Liver (tissue), 9 donors: ENCODE results near the gene LPAR2. TPM values are rescaled to one million over a fixed set of nuclear protein-coding genes. Genes with fewer than 3 reads are reported as not detected.

ENCODE experiments used
- DNase-seq: peaks from one replicate; pipeline ENCODE4 v3.0.0-alpha.2; 2017; ENCODE audit warnings: low spot score
- H3K27ac ChIP-seq, 2 donors: one replicate each; pipeline ENCODE4 v1.7.0; 2013; ENCODE audit warnings: inconsistent platforms in 2 of 2, low read length in 2 of 2, control low read depth in 1 of 2, low read depth in 1 of 2, mild to moderate bottlenecking in 1 of 2
- H3K27me3 ChIP-seq, 4 donors: one replicate each; pipeline versions ENCODE4 v1.6.1 to v1.7.0; 2013; ENCODE audit warnings: low read length in 3 of 4, inconsistent platforms in 1 of 4, mild to moderate bottlenecking in 1 of 4, moderate library complexity in 1 of 4; ENCODE audit not compliant: control insufficient read depth in 4 of 4, insufficient read depth in 4 of 4
- H3K36me3 ChIP-seq, 4 donors: one replicate each; pipeline versions ENCODE4 v1.6.1 to v1.7.0; 2013; ENCODE audit warnings: low read length in 3 of 4, mild to moderate bottlenecking in 3 of 4, low read depth in 1 of 4, moderate library complexity in 1 of 4; ENCODE audit not compliant: control insufficient read depth in 4 of 4, insufficient read depth in 3 of 4
- H3K4me1 ChIP-seq, 4 donors: one replicate each; pipeline versions ENCODE4 v1.6.1 to v1.7.0; 2013; ENCODE audit warnings: low read length in 3 of 4, mild to moderate bottlenecking in 3 of 4, moderate library complexity in 1 of 4; ENCODE audit not compliant: control insufficient read depth in 4 of 4, insufficient read depth in 4 of 4
- H3K4me3 ChIP-seq, 3 donors: one replicate each; pipeline versions ENCODE4 v1.6.1 to v1.7.0; 2013; ENCODE audit warnings: low read length in 3 of 3, control low read depth in 1 of 3, low read depth in 1 of 3, mild to moderate bottlenecking in 1 of 3
- H3K9ac ChIP-seq, 2 donors: one replicate each; pipeline ENCODE4 v1.7.0; 2013; ENCODE audit warnings: low read length in 2 of 2, mild to moderate bottlenecking in 2 of 2, moderate library complexity in 2 of 2, control low read depth in 1 of 2, low read depth in 1 of 2
- H3K9me3 ChIP-seq, 4 donors: one replicate each; pipeline versions ENCODE4 v1.6.1 to v1.7.0; 2013; ENCODE audit warnings: low read length in 3 of 4; ENCODE audit not compliant: control insufficient read depth in 4 of 4
- EGR1 ChIP-seq, 2 donors: IDR thresholded peaks; 2 replicates each; pipeline ENCODE4 v1.6.1; 2016 to 2018; ENCODE audit warnings: antibody characterized with exemption in 2 of 2, low read depth in 2 of 2
- FOXA1 ChIP-seq: IDR thresholded peaks from 2 replicates; pipeline ENCODE4 v1.6.1; 2016; ENCODE audit warnings: antibody characterized with exemption
- FOXA2 ChIP-seq: IDR thresholded peaks from 2 replicates; pipeline ENCODE4 v1.6.1; 2016; ENCODE audit warnings: antibody characterized with exemption
- GABPA ChIP-seq, 2 donors: IDR thresholded peaks in 1 of 2; conservative IDR thresholded peaks in 1 of 2; 2 replicates each; pipeline ENCODE4 v1.6.1; 2016; ENCODE audit warnings: antibody characterized with exemption in 2 of 2, mild to moderate bottlenecking in 1 of 2, moderate library complexity in 1 of 2
- HNF4A ChIP-seq, 2 donors: conservative IDR thresholded peaks; 2 replicates each; pipeline ENCODE4 v1.6.1; 2016; ENCODE audit warnings: antibody characterized with exemption in 2 of 2, mild to moderate bottlenecking in 2 of 2
- HNF4G ChIP-seq: IDR thresholded peaks from 2 replicates; pipeline ENCODE4 v1.6.1; 2016; ENCODE audit warnings: antibody characterized with exemption
- JUND ChIP-seq, 2 donors: IDR thresholded peaks; 2 replicates each; pipeline ENCODE4 v1.6.1; 2016; ENCODE audit warnings: antibody characterized with exemption in 2 of 2
- MAX ChIP-seq: IDR thresholded peaks from 2 replicates; pipeline ENCODE4 v1.6.1; 2016; ENCODE audit warnings: antibody characterized with exemption
- NR2F2 ChIP-seq: IDR thresholded peaks from 2 replicates; pipeline ENCODE4 v1.6.1; 2016; ENCODE audit warnings: antibody characterized with exemption
- RAD21 ChIP-seq, 2 donors: IDR thresholded peaks; 2 replicates each; pipeline ENCODE4 v1.6.1; 2016; ENCODE audit warnings: antibody characterized with exemption in 2 of 2, mild to moderate bottlenecking in 2 of 2
- RXRA ChIP-seq, 2 donors: IDR thresholded peaks; 2 replicates each; pipeline ENCODE4 v1.6.1; 2017 to 2018; ENCODE audit warnings: antibody characterized with exemption in 2 of 2, mild to moderate bottlenecking in 1 of 2
- SP1 ChIP-seq: IDR thresholded peaks from 2 replicates; pipeline ENCODE4 v1.6.1; 2018; ENCODE audit warnings: antibody characterized with exemption, mild to moderate bottlenecking
- TAF1 ChIP-seq: conservative IDR thresholded peaks from 2 replicates; pipeline ENCODE4 v1.6.1; 2016; ENCODE audit warnings: antibody characterized with exemption, mild to moderate bottlenecking
- YY1 ChIP-seq: IDR thresholded peaks from 2 replicates; pipeline ENCODE4 v1.6.1; 2016; ENCODE audit warnings: antibody characterized with exemption, mild to moderate bottlenecking
- WGBS: extraction: QIAGEN DNeasy Blood & Tissue Kit; methylation state at CpG from one replicate; pipeline ENCODE4 v1.1.7; 2013; 5-methylcytosine and 5-hydroxymethylcytosine counted together
- polyA plus RNA-seq, 2 donors: library from polyadenylated mRNA; stranded (reverse) in 1 of 2; unstranded in 1 of 2; fragments of 200-250 nt in 1 of 2; fragments of >200 nt in 1 of 2; fragmentation: Nextera tagmentation in 1 of 2; extraction: Ambion mirVana in 1 of 2; gene quantifications; one replicate each; pipeline versions ENCODE4 v1.2.1 to v1.2.3, GENCODE V29; 2013 to 2015
- total RNA-seq, 2 donors: library from RNA; depleted of rRNA; stranded (reverse); fragments of >200 nt; gene quantifications; one replicate each; pipeline ENCODE4 v1.2.3, GENCODE V29; 2014
- TF ChIP-seq, protein P1 (sequence below): fragments of 150-350 bp; IDR thresholded peaks from 2 replicates; pipeline ENCODE4 v1.5.1; 2017; ENCODE audit warnings: improper control_type of control experiment, low read depth, low read length; ENCODE audit not compliant: missing input control
- TF ChIP-seq, protein P2 (sequence below): IDR thresholded peaks from 2 replicates; pipeline ENCODE4 v1.6.1; 2016; ENCODE audit warnings: antibody characterized with exemption
- donor health status: healthy.
- donor health status: healthy.
- donor health status: healthy.
- donor health status: healthy.
- donor health status: healthy.

LPAR2 gene
- total and polyA plus RNA-seq, 4 donors, result 1.0 to 3.4 (median 1.2) TPM

- Histone ChIP-seq H3K27me3 (no peaks in the 10 kb centered on the region), H3K9me3 (no peaks in the 10 kb centered on the region), H3K4me3 (no peak overlapping the region), H3K27ac (no peak overlapping the region), H3K36me3 (no peaks in the 10 kb centered on the region), H3K9ac (no peak overlapping the region), H3K4me1 (no peaks in the 10 kb centered on the region)
- WGBS, result 90% methylated on average over 5 of the region's 5 CpGs
- no peak for DNase-seq
- no peak for TF ChIP-seq FOXA1
- TF ChIP-seq YY1, result no peak
- no peak for TF ChIP-seq EGR1 (IDR thresholded peaks at IDR 0.05; ENCODE audit: low read depth in 2 of 2)
- TF ChIP-seq RXRA (IDR thresholded peaks at IDR 0.05), result no peak
- no peak for TF ChIP-seq RAD21 (IDR thresholded peaks at IDR 0.05)
- TF ChIP-seq, protein P1, sequence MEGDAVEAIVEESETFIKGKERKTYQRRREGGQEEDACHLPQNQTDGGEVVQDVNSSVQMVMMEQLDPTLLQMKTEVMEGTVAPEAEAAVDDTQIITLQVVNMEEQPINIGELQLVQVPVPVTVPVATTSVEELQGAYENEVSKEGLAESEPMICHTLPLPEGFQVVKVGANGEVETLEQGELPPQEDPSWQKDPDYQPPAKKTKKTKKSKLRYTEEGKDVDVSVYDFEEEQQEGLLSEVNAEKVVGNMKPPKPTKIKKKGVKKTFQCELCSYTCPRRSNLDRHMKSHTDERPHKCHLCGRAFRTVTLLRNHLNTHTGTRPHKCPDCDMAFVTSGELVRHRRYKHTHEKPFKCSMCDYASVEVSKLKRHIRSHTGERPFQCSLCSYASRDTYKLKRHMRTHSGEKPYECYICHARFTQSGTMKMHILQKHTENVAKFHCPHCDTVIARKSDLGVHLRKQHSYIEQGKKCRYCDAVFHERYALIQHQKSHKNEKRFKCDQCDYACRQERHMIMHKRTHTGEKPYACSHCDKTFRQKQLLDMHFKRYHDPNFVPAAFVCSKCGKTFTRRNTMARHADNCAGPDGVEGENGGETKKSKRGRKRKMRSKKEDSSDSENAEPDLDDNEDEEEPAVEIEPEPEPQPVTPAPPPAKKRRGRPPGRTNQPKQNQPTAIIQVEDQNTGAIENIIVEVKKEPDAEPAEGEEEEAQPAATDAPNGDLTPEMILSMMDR, result no peak
- TF ChIP-seq MAX, result no peak
- TF ChIP-seq TAF1, result no peak
- no peak for TF ChIP-seq HNF4A (conservative IDR thresholded peaks at IDR 0.05)
- TF ChIP-seq, protein P2, sequence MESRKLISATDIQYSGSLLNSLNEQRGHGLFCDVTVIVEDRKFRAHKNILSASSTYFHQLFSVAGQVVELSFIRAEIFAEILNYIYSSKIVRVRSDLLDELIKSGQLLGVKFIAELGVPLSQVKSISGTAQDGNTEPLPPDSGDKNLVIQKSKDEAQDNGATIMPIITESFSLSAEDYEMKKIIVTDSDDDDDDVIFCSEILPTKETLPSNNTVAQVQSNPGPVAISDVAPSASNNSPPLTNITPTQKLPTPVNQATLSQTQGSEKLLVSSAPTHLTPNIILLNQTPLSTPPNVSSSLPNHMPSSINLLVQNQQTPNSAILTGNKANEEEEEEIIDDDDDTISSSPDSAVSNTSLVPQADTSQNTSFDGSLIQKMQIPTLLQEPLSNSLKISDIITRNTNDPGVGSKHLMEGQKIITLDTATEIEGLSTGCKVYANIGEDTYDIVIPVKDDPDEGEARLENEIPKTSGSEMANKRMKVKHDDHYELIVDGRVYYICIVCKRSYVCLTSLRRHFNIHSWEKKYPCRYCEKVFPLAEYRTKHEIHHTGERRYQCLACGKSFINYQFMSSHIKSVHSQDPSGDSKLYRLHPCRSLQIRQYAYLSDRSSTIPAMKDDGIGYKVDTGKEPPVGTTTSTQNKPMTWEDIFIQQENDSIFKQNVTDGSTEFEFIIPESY, result no peak
- no peak for TF ChIP-seq GABPA (IDR thresholded peaks at IDR 0.05 in 1 of 2, conservative IDR thresholded peaks at IDR 0.05 in 1 of 2)
- TF ChIP-seq NR2F2, result no peak
- no peak for TF ChIP-seq HNF4G
Observed at GRCh38 chr19:19587771-19588170, 40.2 kb downstream of the LPAR2 start.

DNA sequence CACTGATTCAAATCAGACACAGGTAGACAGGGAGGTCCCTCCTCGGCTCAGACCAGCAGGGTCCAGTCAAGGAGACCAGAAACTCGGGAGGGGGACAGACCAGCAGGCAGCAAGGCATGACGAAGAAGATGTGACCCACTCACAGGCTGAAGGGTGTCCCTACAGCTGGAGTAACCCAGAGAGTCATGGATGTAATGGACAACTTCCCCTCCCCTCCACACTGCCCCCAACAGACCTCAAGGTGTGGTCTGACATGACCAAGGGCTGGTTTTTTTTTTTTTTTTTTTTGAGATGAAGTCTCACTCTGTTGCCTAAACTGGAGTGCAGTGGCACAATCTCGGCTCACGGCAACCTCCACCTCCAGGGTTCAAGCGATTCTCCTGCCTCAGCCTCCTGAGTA lies 43.7 kb downstream of the LPAR2 start:
- 78% methylated on average over 6 of the region's 6 CpGs for WGBS
- Histone ChIP-seq H3K4me3 (no peak overlapping the region), H3K9ac (no peak overlapping the region), H3K27ac (no peak overlapping the region), H3K36me3 (no peaks in the 10 kb centered on the region), H3K27me3 (no peaks in the 10 kb centered on the region), H3K9me3 (no peaks in the 10 kb centered on the region), H3K4me1 (no peaks in the 10 kb centered on the region)
- DNase-seq, result no peak
- TF ChIP-seq HNF4G (no peak), FOXA1 (no peak), GABPA (IDR thresholded peaks at IDR 0.05 in 1 of 2, conservative IDR thresholded peaks at IDR 0.05 in 1 of 2) (no peak), YY1 (no peak), RXRA (IDR thresholded peaks at IDR 0.05) (no peak), HNF4A (conservative IDR thresholded peaks at IDR 0.05) (no peak), FOXA2 (no peak), NR2F2 (no peak), JUND (IDR thresholded peaks at IDR 0.05) (no peak), RAD21 (IDR thresholded peaks at IDR 0.05) (no peak), MAX (no peak), SP1 (no peak), TAF1 (no peak)
